HG03039 (cell line): ENCODE data around the gene GADD45A.

Source experiments
- ATAC-seq: cut with Tn5 transposase; IDR thresholded peaks from one replicate; pipeline ENCODE4 v1.9.1; 2021; ENCODE audit warnings: mild to moderate bottlenecking, moderate library complexity; ENCODE audit not compliant: unreplicated experiment

The GADD45A gene

GRCh38 chr1:67666636-67667035, 18.4 kb upstream of the GADD45A start:
- ATAC-seq = no peak

DNA sequence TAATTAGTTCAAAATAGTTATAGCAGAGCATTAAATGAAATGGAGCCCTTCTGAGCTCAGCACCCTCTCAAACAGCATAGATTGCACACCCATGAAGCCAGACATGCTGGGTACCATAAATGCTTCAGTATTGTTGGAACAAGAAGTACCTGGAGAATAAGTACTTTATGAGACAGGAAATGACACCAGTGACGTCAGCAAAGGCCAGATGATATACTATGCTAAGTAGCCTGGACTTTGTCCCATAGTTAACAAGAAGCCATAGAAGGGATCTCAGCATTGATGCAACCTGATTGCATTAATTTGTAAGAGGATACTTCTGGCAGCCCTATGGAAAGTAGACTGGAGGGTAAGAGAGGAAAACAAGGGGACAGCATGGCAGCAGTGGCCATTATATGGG, 16.3 kb upstream of the GADD45A start:
- ATAC-seq = no peak

- no peak for ATAC-seq
Measured at GRCh38 chr1:67672260-67672803, 12.7 kb upstream of the GADD45A start.

- no peak for ATAC-seq
Measured at GRCh38 chr1:67673468-67674201, 11.4 kb upstream of the GADD45A start.

DNA sequence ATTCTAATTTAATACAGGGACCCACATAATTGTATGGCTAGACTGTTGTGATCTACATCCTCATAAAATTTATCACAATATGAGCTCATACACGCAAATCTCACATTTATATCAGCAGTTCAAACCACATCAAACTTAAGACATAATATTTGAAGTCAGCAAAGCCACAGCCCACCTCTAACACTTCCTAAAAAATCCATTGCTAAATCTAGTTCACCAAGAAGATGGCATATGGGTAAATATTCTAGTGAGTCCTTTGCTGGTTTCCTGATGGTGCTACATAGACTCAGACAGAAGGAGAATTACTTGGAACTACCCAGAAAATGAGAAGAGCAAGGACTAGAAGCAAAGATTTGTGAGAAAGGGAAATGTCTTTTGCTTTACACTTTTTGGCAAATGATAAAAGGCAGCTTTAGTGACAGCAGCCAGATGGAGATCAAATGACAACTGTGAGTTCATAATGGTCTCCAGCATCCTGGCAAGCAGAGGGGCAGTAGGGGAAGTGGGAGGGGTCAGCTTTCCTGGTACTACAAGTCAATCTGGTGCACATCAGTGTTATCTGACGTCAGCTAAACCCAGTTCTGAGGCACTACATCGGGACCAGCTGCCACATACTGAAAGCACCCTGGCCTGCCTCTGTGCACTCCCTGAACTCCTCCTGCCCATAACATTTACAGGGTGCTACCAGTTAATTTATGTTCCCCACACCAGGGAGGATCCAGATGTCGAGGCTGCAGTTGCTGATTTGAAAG, 10.6 kb upstream of the GADD45A start:
- no peak for ATAC-seq

- no peak for ATAC-seq
Measured at GRCh38 chr1:67675800-67676199, 9.2 kb upstream of the GADD45A start.

GRCh38 chr1:67676287-67676686, 8.7 kb upstream of the GADD45A start:
- ATAC-seq = no peak

DNA sequence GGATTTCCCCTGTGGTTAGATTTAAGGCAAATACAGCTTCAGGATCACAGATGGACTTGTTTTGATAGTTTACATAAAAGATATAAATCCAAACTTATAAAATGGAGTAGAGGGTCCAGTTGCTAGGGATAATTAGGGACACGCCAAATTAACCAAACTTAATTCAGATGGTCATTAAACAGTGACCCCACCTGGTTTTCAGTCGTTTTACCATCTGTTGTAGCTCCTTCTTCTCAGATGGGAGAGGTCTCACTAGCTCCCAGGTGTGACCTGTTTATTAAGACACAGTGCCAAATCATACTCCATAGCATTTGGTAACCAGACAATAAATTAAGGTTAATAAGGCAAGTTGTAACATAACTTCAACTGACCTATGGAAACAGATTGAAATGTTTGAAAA, 8.1 kb upstream of the GADD45A start:
- ATAC-seq = no peak

GRCh38 chr1:67677408-67677807, 7.6 kb upstream of the GADD45A start:
- no peak for ATAC-seq

- ATAC-seq = no peak
Measured at GRCh38 chr1:67677930-67678329, 7.1 kb upstream of the GADD45A start.

DNA sequence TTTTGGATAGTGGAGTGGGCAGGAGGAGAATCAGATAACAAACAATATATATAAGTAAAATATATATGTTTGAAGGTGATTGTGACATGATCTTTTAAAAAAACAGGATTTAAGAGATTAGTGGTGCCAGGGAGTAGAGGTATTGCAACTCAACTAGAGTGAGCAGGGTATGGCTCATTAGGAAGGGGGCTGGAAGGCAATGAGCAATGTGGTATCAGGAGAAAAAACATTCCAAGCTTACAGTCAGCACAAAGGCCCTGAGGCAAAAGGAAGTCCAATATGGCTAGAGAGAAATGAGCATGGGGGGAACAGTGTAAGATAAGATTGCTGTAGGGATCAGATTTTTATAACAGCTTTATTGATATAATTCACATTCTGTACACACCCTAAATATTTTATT, 5.3 kb upstream of the GADD45A start:
- ATAC-seq = no peak

DNA sequence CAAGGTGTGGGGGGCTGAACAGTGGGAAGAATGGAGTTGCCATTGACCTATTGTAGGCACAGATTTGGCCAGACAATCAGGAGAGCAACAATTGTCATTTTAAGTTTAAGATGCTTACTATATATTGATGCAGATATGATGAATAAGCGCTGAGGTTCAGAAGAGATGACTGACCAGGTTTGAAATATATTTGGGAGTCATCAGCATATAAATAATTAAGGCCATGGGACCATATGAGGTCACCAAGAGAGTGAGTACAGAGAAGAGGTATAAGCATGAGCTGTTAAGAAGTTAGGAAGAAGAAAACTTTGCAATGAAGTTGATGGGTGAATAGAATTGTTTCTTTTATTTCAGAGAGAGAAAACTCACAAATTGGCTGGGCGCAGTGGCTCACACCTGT, 4.5 kb upstream of the GADD45A start:
- ATAC-seq = no peak

DNA sequence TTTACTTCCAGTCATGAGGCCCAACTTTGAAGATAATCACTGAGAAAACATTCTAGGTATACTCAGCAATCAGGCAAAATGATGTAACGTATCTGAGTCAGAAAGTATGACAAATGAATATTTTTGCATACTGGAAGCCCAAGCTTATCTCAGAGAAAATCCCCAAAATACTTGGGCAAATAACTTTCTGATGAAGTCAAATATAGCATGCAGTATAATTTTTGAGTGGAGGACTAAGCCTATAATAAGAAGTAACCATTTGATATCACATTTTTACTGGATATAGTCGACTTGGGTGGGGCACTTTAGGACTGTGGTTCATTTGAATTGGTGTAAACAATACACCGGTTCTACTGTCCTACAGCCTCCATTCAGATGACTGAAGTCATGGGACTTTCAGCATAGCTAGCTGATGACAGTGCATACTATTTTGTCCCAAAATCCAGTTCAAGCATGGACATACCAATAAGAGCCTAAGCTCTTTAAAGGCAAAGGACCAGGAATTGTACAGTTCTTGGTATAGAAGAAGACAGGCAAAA, 2.3 kb upstream of the GADD45A start:
- no peak for ATAC-seq

DNA sequence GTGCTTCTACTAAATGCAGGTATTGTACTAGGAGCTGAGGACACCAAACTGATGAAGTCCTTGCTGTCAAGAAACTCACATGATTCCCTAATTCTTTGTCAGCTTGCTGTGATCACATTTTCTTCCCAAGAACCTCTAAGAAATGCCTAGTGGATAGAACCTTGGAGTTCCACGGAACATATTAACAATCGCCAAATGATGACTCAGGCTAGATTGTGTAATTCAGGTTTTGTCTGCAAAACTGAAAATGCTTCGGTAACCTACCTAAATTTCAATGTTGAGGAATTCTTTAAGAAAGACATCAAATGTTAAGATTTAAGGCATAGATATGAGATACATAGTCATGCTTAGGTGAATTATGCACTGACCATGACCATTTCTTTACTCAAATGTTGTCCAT, 1.7 kb upstream of the GADD45A start:
- no peak for ATAC-seq

DNA sequence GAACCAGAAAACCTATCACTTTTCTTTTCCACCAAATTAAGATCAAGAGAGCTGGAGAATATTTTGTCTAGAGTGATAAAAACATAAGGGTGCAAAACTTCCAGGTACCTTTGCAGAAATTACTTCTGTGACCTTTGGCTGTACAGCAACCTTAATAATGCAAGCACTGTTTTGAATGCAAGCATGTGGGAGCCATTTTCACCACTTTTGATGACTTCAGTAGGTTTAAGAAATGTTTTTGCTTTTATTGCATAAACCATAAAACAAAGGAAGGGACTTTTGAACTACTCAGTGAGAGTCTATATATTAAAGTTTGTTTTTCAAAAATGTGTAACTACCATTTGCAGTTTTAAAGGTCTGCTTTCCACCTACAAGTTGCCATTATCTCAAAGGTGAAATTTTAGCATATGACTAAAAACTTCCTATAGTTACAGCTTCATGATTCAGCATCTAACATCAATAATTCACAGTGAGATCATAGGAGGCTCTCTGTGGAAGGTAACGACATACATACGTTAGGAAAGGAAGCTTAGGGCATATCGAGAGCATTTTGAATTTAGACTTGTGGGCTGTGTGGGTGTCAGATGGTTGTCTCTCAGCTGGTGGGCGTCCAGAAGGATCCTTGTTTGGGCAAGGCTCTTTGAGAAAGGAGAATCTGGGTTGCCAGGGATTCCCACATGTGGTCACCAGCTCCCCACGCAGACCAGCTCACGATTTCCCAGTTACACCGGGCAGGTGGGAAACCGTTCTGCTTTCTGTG, 1.1 kb upstream of the GADD45A start:
- no peak for ATAC-seq

DNA sequence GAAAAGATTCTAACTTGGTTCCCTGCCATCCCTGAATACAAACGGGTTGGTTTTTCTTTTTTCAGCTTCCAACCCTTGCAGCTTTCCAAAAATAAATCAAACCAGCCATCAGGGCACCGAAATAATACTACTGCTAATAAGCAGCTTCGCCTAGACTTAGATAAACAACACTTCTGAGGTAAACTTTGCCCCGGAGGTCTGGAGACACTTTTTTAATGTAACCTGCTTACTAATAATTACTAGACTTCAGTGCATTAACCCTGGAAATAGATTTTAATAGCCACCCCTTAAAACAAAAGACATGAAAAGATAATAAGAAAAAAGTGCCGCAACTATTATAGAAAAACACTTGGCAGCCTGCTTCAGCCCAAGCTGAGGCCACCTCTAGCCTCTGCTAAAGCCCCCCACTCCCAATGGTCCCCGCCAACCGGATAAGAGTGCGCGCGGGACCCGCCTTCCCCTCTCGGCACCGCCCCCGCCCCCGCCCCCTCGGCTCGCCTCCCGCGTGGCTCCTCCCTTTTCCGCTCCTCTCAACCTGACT, 405 bp upstream of the GADD45A start:
- no peak for ATAC-seq

GRCh38 chr1:67685558-67686266, 711 bp downstream of the GADD45A start:
- peak; percentile 7 for ATAC-seq

- peak; percentile 24 for ATAC-seq
Measured at GRCh38 chr1:67686267-67687197, 1.5 kb downstream of the GADD45A start.

DNA sequence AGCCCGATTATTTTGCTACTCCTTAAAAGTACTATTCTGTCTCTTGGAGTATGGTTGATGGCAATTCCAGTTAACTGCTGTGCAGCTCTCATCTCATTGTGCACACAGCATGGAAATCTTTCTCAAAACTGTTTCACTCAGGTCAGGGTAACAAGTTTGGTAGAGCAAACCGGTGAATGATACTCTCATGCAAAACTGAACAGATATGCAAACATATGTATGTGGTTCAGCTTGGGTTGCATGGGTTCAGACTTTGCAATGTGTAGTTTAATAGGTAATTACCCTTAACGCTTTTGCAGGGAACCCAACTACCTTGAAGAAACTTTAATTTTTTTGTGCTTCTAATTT, 2.2 kb downstream of the GADD45A start:
- no peak for ATAC-seq
